Liver (tissue), 9 donors: Measurements from ENCODE around the gene HYLS1. TPM values are rescaled to one million over a fixed set of nuclear protein-coding genes. Genes with fewer than 3 reads are reported as not detected.
"Not testable (repeated sequence)": the region's sequence is repeated elsewhere in the genome, so short reads cannot be mapped to it uniquely, and the experiment has no call there.

Experiments
- DNase-seq: peaks from one replicate; pipeline ENCODE4 v3.0.0-alpha.2; 2017; ENCODE audit warnings: low spot score
- H3K27ac ChIP-seq, 2 donors: one replicate each; pipeline ENCODE4 v1.7.0; 2013; ENCODE audit warnings: inconsistent platforms in 2 of 2, low read length in 2 of 2, control low read depth in 1 of 2, low read depth in 1 of 2, mild to moderate bottlenecking in 1 of 2
- H3K27me3 ChIP-seq, 4 donors: one replicate each; pipeline versions ENCODE4 v1.6.1 to v1.7.0; 2013; ENCODE audit warnings: low read length in 3 of 4, inconsistent platforms in 1 of 4, mild to moderate bottlenecking in 1 of 4, moderate library complexity in 1 of 4; ENCODE audit not compliant: control insufficient read depth in 4 of 4, insufficient read depth in 4 of 4
- H3K36me3 ChIP-seq, 4 donors: one replicate each; pipeline versions ENCODE4 v1.6.1 to v1.7.0; 2013; ENCODE audit warnings: low read length in 3 of 4, mild to moderate bottlenecking in 3 of 4, low read depth in 1 of 4, moderate library complexity in 1 of 4; ENCODE audit not compliant: control insufficient read depth in 4 of 4, insufficient read depth in 3 of 4
- H3K4me1 ChIP-seq, 4 donors: one replicate each; pipeline versions ENCODE4 v1.6.1 to v1.7.0; 2013; ENCODE audit warnings: low read length in 3 of 4, mild to moderate bottlenecking in 3 of 4, moderate library complexity in 1 of 4; ENCODE audit not compliant: control insufficient read depth in 4 of 4, insufficient read depth in 4 of 4
- H3K4me3 ChIP-seq, 3 donors: one replicate each; pipeline versions ENCODE4 v1.6.1 to v1.7.0; 2013; ENCODE audit warnings: low read length in 3 of 3, control low read depth in 1 of 3, low read depth in 1 of 3, mild to moderate bottlenecking in 1 of 3
- H3K9ac ChIP-seq, 2 donors: one replicate each; pipeline ENCODE4 v1.7.0; 2013; ENCODE audit warnings: low read length in 2 of 2, mild to moderate bottlenecking in 2 of 2, moderate library complexity in 2 of 2, control low read depth in 1 of 2, low read depth in 1 of 2
- H3K9me3 ChIP-seq, 4 donors: one replicate each; pipeline versions ENCODE4 v1.6.1 to v1.7.0; 2013; ENCODE audit warnings: low read length in 3 of 4; ENCODE audit not compliant: control insufficient read depth in 4 of 4
- EGR1 ChIP-seq, 2 donors: IDR thresholded peaks; 2 replicates each; pipeline ENCODE4 v1.6.1; 2016 to 2018; ENCODE audit warnings: antibody characterized with exemption in 2 of 2, low read depth in 2 of 2
- FOXA1 ChIP-seq: IDR thresholded peaks from 2 replicates; pipeline ENCODE4 v1.6.1; 2016; ENCODE audit warnings: antibody characterized with exemption
- FOXA2 ChIP-seq: IDR thresholded peaks from 2 replicates; pipeline ENCODE4 v1.6.1; 2016; ENCODE audit warnings: antibody characterized with exemption
- JUND ChIP-seq, 2 donors: IDR thresholded peaks; 2 replicates each; pipeline ENCODE4 v1.6.1; 2016; ENCODE audit warnings: antibody characterized with exemption in 2 of 2
- MAX ChIP-seq: IDR thresholded peaks from 2 replicates; pipeline ENCODE4 v1.6.1; 2016; ENCODE audit warnings: antibody characterized with exemption
- NR2F2 ChIP-seq: IDR thresholded peaks from 2 replicates; pipeline ENCODE4 v1.6.1; 2016; ENCODE audit warnings: antibody characterized with exemption
- RAD21 ChIP-seq, 2 donors: IDR thresholded peaks; 2 replicates each; pipeline ENCODE4 v1.6.1; 2016; ENCODE audit warnings: antibody characterized with exemption in 2 of 2, mild to moderate bottlenecking in 2 of 2
- SP1 ChIP-seq: IDR thresholded peaks from 2 replicates; pipeline ENCODE4 v1.6.1; 2018; ENCODE audit warnings: antibody characterized with exemption, mild to moderate bottlenecking
- TAF1 ChIP-seq: conservative IDR thresholded peaks from 2 replicates; pipeline ENCODE4 v1.6.1; 2016; ENCODE audit warnings: antibody characterized with exemption, mild to moderate bottlenecking
- YY1 ChIP-seq: IDR thresholded peaks from 2 replicates; pipeline ENCODE4 v1.6.1; 2016; ENCODE audit warnings: antibody characterized with exemption, mild to moderate bottlenecking
- ZBTB33 ChIP-seq: IDR thresholded peaks from 2 replicates; pipeline ENCODE4 v1.6.1; 2016; ENCODE audit warnings: antibody characterized with exemption
- WGBS: extraction: QIAGEN DNeasy Blood & Tissue Kit; methylation state at CpG from one replicate; pipeline ENCODE4 v1.1.7; 2013; 5-methylcytosine and 5-hydroxymethylcytosine counted together
- polyA plus RNA-seq, 2 donors: library from polyadenylated mRNA; stranded (reverse) in 1 of 2; unstranded in 1 of 2; fragments of 200-250 nt in 1 of 2; fragments of >200 nt in 1 of 2; fragmentation: Nextera tagmentation in 1 of 2; extraction: Ambion mirVana in 1 of 2; gene quantifications; one replicate each; pipeline versions ENCODE4 v1.2.1 to v1.2.3, GENCODE V29; 2013 to 2015
- total RNA-seq, 2 donors: library from RNA; depleted of rRNA; stranded (reverse); fragments of >200 nt; gene quantifications; one replicate each; pipeline ENCODE4 v1.2.3, GENCODE V29; 2014
- TF ChIP-seq, protein P1 (sequence below): IDR thresholded peaks from 2 replicates; pipeline ENCODE4 v1.6.1; 2016; ENCODE audit warnings: antibody characterized with exemption
- donor health status: healthy.
- donor health status: healthy.
- donor health status: healthy.
- donor health status: healthy.
- donor health status: healthy.

HYLS1 gene
- total and polyA plus RNA-seq, 4 donors: 1.9 to 4.9 (median 3.7) TPM

- WGBS: 58% methylated on average over 11 of the region's 11 CpGs
- peak overlapping the region in 1 of 3 donors; percentile 74 for H3K4me3 ChIP-seq
- H3K36me3 ChIP-seq: peaks cover 0 to 7% (median 3%) of the 10 kb centered on the region in 4 donors
- TF ChIP-seq TAF1: no peak
- TF ChIP-seq NR2F2: no peak
- no peak for TF ChIP-seq MAX
- no peak for TF ChIP-seq ZBTB33
- no peak for TF ChIP-seq YY1
- TF ChIP-seq EGR1 (IDR thresholded peaks at IDR 0.05; ENCODE audit: low read depth in 2 of 2): no peak
- no peak for TF ChIP-seq RAD21 (IDR thresholded peaks at IDR 0.05)
- TF ChIP-seq FOXA2: no peak
- no peak for TF ChIP-seq SP1
- TF ChIP-seq JUND (IDR thresholded peaks at IDR 0.05): no peak
- DNase-seq: no peak
- H3K9ac ChIP-seq: no peak overlapping the region
- no peaks in the 10 kb centered on the region for H3K27me3 ChIP-seq
- H3K27ac ChIP-seq: no peak overlapping the region
- peaks cover 7 to 23% (median 12%) of the 10 kb centered on the region in 4 donors for H3K4me1 ChIP-seq
- H3K9me3 ChIP-seq: no peaks in the 10 kb centered on the region
These were observed 17.2 kb downstream of the HYLS1 start for GRCh38 chr11:125904678-125905077.

GRCh38 chr11:125910226-125910849 is 22.9 kb downstream of the HYLS1 start:
- no peak overlapping the region for H3K27ac ChIP-seq
- H3K27me3 ChIP-seq: no peaks in the 10 kb centered on the region
- H3K36me3 ChIP-seq: no peaks in the 10 kb centered on the region
- H3K4me1 ChIP-seq: no peaks in the 10 kb centered on the region
- no peak overlapping the region for H3K4me3 ChIP-seq
- WGBS: 84% methylated on average over 8 of the region's 8 CpGs
- no peaks in the 10 kb centered on the region for H3K9me3 ChIP-seq
- TF ChIP-seq NR2F2 (no peak), JUND (IDR thresholded peaks at IDR 0.05) (no peak), FOXA1 (no peak), SP1 (no peak)
- TF ChIP-seq, protein P1, sequence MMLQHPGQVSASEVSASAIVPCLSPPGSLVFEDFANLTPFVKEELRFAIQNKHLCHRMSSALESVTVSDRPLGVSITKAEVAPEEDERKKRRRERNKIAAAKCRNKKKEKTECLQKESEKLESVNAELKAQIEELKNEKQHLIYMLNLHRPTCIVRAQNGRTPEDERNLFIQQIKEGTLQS: no peak
- no peak overlapping the region for H3K9ac ChIP-seq
- no peak for DNase-seq

DNA sequence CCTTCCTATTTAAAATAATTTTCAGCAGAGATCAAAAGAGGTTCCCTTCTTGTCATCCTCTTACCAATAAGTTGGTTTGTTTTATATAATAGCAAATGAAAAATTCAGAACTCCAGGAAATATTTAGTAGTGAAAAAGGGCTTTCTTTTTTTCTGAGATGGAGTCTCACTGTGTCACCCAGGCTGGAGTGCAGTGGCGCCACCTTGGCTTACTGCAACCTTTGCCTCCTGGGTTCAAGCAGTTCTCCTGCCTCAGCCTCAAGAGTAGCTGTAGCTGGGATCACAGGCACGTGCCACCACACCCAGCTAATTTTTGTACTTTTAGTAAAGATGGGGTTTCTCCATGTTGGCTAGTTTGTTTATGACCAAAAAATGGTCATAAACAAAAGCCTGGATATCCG is 27.1 kb downstream of the HYLS1 start:
- H3K9ac ChIP-seq, H3K4me3 ChIP-seq, H3K36me3 ChIP-seq, H3K27me3 ChIP-seq, H3K27ac ChIP-seq, DNase-seq, H3K9me3 ChIP-seq, H3K4me1 ChIP-seq: not testable (repeated sequence)
- 91% methylated on average over 3 of the region's 3 CpGs for WGBS
